A172 (cell line): ENCODE results near the gene TP53BP1. TPM values are rescaled to one million over a fixed set of nuclear protein-coding genes. Genes with fewer than 3 reads are reported as not detected.
"Not testable (repeated sequence)": the region's sequence is repeated elsewhere in the genome, so short reads cannot be mapped to it uniquely, and the experiment has no call there.

Experiments used
- DNase-seq: peaks from one replicate; pipeline ENCODE4 v3.0.0-alpha.2; 2015; ENCODE audit warnings: low spot score
- total RNA-seq: library from RNA; depleted of rRNA; stranded (reverse); fragments of >200 nt; shearing (Covaris generic); gene quantifications from 2 replicates; pipeline ENCODE4 v1.2.3, GENCODE V29; 2014

Gene TP53BP1
- total RNA-seq, 1 experiment from 2014 or later = 42.3 TPM

GRCh38 chr15:43412096-43412495 is 80.9 kb downstream of the TP53BP1 start:
- no peak for DNase-seq

GRCh38 chr15:43410572-43411214 is 82.3 kb downstream of the TP53BP1 start:
- DNase-seq = no peak

DNA sequence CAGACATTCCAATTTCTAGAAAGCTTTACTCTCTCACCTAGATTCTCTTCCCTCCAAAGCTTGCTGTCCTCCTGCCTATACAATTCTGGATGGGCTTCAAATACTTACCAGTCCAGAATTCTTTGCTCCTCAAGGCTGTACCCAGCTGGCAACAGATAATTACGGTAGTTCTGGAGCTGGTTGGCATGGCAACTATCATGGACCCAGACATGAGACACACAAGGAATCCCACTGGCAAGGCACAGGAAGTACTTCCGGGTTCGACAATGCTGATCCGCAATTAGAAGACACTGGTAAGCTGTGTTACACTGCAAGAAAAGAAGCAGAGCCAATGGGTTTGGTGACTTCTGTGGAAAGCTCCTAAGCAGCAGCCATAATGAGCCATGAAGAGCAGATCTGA is 84.2 kb downstream of the TP53BP1 start:
- no peak for DNase-seq

DNA sequence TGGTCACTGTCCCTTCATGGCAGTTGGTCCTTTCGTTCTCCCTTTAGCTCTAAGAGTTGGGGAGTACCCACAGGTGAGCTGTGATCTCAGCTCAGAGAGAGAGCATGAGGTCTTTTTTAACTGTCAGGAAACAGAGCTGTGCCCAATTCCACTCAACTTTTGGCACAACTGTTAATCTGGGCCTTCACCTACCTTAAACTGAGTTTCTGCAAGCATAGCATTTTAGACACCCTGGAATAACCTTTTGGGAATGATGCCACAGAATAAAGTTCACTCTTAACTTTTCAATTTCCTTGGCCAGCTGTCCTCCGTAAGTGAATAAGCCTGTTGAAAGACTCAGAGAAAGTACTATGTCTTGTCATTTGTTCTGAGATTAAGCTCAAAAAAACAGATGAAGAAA is 86.1 kb downstream of the TP53BP1 start:
- no peak for DNase-seq

DNA sequence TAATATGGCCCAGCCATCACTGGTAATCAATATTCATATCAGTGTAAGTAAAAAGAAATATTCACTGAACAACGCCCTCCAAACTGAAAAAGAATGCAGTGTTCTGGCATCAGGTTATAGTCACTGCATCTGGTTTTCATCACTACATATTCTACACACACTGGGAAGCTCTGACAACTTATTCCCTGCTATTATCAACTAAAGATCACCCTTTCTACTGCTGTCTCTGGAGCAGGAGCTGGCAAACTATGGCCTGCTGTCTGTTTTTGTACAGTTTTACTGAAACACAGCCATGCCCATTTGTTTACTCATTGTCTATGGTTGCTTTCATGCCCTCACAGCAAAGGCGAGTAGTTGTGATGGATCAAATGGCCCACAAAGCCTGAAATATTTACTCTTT is 86.8 kb downstream of the TP53BP1 start:
- DNase-seq = no peak

- DNase-seq = no peak
Observed at GRCh38 chr15:43404130-43404529, 88.8 kb downstream of the TP53BP1 start.

GRCh38 chr15:43403616-43404015 is 89.3 kb downstream of the TP53BP1 start:
- no peak for DNase-seq

DNA sequence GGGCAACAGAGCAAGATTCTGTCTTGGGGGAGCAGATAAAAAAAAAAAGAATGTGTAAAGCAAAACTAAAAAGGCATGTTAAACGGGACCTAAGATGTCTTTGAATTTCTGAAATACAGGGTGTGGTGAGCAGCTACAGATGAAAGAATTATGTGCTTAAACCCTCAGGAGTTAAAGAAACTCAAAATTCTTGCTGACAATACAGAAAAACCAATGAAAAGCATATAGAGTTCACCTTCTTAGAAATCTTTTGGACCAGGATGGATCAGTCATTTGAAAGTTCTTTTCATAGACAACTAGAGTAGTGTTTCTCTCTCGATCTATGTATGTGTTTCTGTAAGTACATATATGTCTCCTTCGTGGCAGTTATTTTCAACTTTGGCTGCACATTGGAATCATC is 90.7 kb downstream of the TP53BP1 start:
- DNase-seq = no peak

- DNase-seq = not testable (repeated sequence)
Observed at GRCh38 chr15:43393592-43393991, 99.4 kb downstream of the TP53BP1 start.

GRCh38 chr15:43390723-43391122 is 102.2 kb downstream of the TP53BP1 start:
- DNase-seq = peak; percentile 22

- DNase-seq = no peak
Observed at GRCh38 chr15:43383070-43383469, 109.9 kb downstream of the TP53BP1 start.

GRCh38 chr15:43382310-43382709 is 110.6 kb downstream of the TP53BP1 start:
- no peak for DNase-seq

DNA sequence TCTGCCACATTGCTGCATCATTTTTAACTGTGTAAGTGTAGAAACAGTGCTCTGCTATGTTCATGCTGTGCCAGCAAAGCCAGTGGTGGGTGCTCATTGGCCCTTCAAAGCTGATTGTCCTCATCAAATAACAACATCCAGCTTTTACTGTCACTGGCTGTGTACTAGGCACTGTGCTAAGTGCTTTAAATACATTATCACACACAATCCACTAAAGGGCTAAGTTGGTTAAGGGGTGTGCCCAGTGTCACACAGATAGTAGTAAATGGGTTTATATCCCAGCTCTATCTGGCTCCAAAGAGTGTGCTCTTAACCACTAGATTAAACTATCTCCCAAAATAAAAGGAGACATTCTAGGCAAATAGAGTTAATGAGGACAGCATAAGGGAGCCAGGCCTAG is 114.4 kb downstream of the TP53BP1 start:
- no peak for DNase-seq

DNA sequence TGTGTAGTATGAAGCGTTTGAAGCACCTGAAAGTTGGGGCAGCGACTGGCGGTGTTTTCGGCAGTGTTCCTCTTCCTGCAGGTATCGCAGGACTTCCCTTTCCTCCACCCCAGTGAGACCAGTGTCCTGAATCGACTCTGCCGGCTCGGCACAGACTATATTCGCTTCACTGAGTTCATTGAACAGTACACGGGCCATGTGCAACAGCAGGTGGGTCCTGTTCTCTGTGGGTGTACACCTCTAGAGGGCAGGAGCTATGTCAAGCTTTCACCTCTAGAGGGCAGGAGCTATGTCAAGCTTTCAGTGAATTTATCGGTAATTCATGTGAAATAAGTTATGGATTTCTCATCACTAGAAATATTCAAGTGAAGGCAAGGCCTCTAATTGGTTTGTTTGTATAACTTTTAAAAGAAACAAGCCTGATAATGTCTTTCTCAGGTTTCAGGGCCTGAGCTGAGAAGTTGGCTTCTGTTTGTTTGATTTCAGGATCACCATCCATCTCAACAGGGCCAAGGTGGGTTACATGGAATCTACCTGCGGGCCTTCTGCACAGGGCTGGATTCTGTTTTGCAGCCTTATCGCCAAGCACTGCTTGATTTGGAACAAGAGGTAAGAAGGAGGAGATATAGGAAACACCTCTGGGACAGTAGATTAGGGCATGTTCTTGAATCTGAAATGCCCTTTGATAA is 116.8 kb downstream of the TP53BP1 start:
- DNase-seq = peak; percentile 21

GRCh38 chr15:43370975-43371974 is 121.7 kb downstream of the TP53BP1 start, which contains the start of the genes TUBGCP4 and ZSCAN29:
TSS of gene TUBGCP4 (plus strand) at chr15:43371101. CDS start at chr15:43371355, 254 bp downstream.
TSS of gene ZSCAN29 (minus strand) at chr15:43371043. CDS start at chr15:43369913, 1,130 bp downstream.
- DNase-seq = peak; percentile 40

- DNase-seq = no peak
Observed at GRCh38 chr15:43370310-43370974, 122.5 kb downstream of the TP53BP1 start.

DNA sequence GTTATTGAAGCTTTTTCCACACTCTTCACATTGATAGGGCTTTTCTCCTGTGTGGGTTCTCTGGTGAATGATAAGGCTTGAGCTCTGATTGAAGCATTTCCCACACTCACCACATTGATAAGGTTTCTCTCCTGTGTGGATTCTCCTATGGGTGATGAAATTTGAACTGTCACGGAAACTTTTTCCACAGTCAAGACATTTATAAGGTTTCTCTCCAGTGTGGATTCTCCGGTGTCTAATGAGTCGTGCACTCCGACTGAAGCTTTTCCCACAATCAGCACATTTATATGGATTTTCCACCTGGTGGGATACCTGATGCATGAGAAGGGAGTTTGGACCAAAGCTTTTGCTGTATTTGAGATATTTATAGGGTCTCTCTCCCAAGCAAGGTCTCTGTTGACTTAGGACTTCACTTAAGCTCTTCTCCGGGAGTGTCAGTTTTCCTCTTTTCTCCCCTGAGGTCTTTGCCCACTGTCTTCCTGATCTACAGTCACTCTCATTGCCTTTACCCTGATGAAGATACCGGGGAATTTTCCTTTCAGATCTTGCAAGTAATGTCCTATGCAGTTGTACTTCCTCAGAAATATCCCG is 131.5 kb downstream of the TP53BP1 start:
- no peak for DNase-seq

- DNase-seq = no peak
Observed at GRCh38 chr15:43360821-43361220, 132.1 kb downstream of the TP53BP1 start.
